Activated T-cell treated with anti-CD3 and anti-CD28 coated beads, Interleukin-2, amount 50 U/mL, for 72 hours (primary cell): ENCODE data around the gene RPS23. TPM values are rescaled to one million over a fixed set of nuclear protein-coding genes. Genes with fewer than 3 reads are reported as not detected.
"Not testable (repeated sequence)": the region's sequence is repeated elsewhere in the genome, so short reads cannot be mapped to it uniquely, and the experiment has no call there.

Experiments used
- ATAC-seq, 2 donors: fragments of 150-1000 bp; cut with Tn5 transposase; replicated peaks in 1 of 2; 2 replicates each; pipeline ENCODE4 v1.10.0; 2021; ENCODE audit warnings: moderate library complexity in 2 of 2, mild to moderate bottlenecking in 1 of 2
- DNase-seq, 2 donors: peaks; one replicate each; pipeline ENCODE4 v3.0.0; 2021 to 2022; ENCODE audit warnings: mixed read lengths in 1 of 2
- H3K27ac Mint-ChIP-seq: one replicate; pipeline ENCODE4 v1.8.0; 2022; ENCODE audit warnings: mild to moderate bottlenecking, moderate library complexity, mixed read lengths
- H3K27me3 Mint-ChIP-seq: one replicate; pipeline ENCODE4 v1.8.0; 2022; ENCODE audit warnings: low read depth, mixed read lengths
- H3K36me3 Mint-ChIP-seq, 2 donors: one replicate each; pipeline ENCODE4 v1.8.0; 2022; ENCODE audit warnings: mixed read lengths in 2 of 2, mild to moderate bottlenecking in 1 of 2; ENCODE audit not compliant: insufficient read depth in 2 of 2
- H3K4me1 Mint-ChIP-seq: one replicate; pipeline ENCODE4 v1.8.0; 2022; ENCODE audit warnings: low read depth, mixed read lengths
- H3K4me3 Mint-ChIP-seq, 2 donors: one replicate each; pipeline ENCODE4 v1.8.0; 2022; ENCODE audit warnings: mild to moderate bottlenecking in 2 of 2, mixed read lengths in 2 of 2, moderate library complexity in 2 of 2
- H3K9me3 Mint-ChIP-seq, 2 donors: one replicate each; pipeline ENCODE4 v1.8.0; 2022; ENCODE audit warnings: mixed read lengths in 2 of 2
- total RNA-seq, 2 donors: library from RNA; stranded (reverse); gene quantifications; one replicate each; pipeline ENCODE4 v1.2.3, GENCODE V29; 2022

The RPS23 gene
- total RNA-seq, 2 donors from 2014 or later = 3,294 to 3,622 TPM

DNA sequence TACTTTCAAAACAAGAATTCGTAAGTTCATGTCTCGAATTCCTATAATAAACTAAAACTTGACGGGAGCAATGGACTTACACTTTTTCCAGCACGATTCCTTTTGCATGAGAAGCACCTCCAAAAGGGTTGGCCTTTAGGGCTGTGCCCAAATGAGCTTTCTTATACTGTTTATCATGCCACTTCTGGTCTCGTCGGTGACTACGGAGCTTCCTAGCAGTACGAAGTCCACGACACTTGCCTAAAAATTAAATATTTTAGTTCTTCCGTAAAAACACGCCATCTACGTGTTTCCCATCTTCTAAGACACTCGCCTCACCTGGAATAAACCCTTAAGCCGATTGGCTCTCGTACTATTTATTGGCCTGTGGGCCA is 554 bp downstream of the RPS23 start:
- H3K4me1 Mint-ChIP-seq = peaks cover 63% of the 10 kb centered on the region
- H3K27ac Mint-ChIP-seq = peak overlapping the region; percentile 99
- peak overlapping the region; percentile 94 to 100 for H3K4me3 Mint-ChIP-seq
- DNase-seq (no peak), ATAC-seq (no peak)
- no peaks in the 10 kb centered on the region for H3K27me3 Mint-ChIP-seq
- H3K9me3 Mint-ChIP-seq = no peaks in the 10 kb centered on the region
- peaks cover 16 to 34% of the 10 kb centered on the region in 2 donors for H3K36me3 Mint-ChIP-seq

DNA sequence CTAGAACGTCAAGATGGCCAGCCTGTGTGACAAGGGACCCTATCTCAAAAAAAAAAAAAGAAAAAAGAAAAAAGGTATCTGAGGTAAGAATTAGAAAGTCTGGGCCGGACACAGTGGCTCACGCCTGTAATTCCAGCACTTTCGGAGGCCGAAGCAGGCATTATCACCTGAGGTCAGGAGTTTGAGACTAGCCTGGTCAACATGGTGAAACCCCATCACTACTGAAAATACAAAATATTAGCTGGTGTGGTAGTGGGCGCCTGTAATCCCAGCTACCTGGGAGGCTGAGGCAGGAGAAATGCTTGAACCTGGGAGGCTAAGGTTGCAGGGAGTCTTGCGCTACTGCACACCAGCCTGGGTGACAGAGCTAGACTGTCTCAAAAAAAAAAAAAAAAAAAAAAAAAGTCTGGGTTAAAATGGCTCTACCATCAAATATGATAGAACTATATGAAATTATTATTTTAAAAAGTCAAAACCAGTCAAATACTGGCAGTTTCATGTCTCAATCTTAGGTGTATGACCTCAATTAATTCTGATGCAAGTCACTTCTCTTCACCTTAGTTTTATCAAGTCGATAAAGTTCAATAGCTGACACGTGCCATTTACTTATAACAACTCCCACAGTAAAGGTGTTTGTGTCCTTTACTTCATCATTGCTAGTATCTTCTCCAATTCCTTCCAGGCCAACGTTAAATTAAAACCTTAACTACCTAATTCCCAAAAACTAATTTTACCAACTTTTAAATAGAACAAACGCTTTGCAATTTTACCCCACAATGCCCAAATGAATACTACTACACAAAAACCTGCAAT is 1.1 kb downstream of the RPS23 start:
- Mint-ChIP-seq H3K4me1 (peaks cover 66% of the 10 kb centered on the region), H3K27ac (peak overlapping the region; percentile 99), H3K36me3 (peaks cover 16 to 37% of the 10 kb centered on the region in 2 donors), H3K4me3 (peak overlapping the region; percentile 94 to 100), H3K27me3 (no peaks in the 10 kb centered on the region), H3K9me3 (no peaks in the 10 kb centered on the region)
- DNase-seq = no peak
- ATAC-seq = no peak

DNA sequence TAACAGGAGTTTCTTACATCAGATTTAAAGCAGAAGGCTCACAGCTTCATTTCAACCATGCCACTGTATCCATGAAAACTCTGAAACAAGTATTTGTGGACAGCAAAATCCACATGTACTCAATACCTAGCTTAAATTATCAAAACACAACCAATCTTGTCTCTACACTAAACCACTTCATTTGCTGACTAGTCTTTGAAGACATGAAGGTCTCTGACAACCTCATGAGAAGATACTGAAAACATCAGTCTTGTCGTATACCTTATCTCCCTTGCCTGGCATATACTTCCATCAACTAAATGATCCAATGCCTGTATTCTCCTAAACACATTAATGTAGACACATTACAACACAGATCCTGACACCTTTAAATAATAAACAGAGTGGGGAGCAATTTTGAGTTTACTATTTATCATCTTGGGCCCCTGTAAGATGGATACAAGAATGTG is 2.9 kb downstream of the RPS23 start:
- Mint-ChIP-seq H3K27me3 (no peaks in the 10 kb centered on the region), H3K4me3 (peak overlapping the region in 1 of 2 donors; percentile 1), H3K9me3 (no peaks in the 10 kb centered on the region), H3K4me1 (peaks cover 52% of the 10 kb centered on the region), H3K27ac (peak overlapping the region; percentile 26), H3K36me3 (peaks cover 19 to 37% of the 10 kb centered on the region in 2 donors)
- no peak for ATAC-seq
- no peak for DNase-seq

DNA sequence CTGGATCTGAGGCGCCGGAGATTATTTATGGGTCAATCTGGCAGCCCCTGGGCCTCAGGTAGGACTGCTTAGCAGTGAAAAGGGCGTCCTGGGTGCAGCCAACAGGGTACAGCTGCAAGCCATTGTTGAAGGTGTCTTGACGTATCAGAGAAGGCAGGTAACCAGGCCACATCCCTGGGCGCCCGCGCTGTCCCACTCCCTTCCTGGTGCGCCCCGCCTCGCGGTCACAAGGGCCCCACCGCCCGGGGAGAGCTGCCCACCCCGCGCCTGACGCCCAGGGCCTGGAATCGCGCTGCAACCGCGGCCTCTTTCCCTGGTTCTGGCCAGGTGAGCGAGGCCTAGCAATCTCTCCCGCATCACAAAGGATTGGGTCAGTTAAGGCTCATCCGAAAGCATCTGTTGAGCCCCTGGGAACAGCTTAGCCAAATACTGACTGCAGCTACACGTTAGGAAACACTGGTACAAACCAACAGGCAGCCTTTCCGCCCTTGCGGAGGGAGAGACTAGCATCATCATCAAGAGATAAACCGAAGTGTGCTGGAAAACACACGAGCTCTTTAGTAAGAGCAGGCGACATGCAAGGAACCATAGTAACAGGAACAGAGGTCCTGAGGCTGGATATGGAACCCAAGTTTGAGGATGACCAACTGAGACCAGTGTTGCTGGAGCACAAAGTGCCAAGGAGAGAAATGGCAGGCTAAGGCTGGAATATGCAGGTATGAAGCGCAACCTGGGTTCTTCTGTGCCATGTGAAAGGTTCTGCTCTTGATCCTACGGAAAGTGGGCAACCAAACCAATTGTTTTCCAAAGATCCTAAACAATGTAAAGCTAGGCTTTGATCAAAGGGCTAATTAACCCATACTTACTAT is 3.6 kb downstream of the RPS23 start:
- Mint-ChIP-seq H3K4me3 (no peak overlapping the region), H3K36me3 (peaks cover 21 to 37% of the 10 kb centered on the region in 2 donors), H3K4me1 (peaks cover 45% of the 10 kb centered on the region), H3K27me3 (no peaks in the 10 kb centered on the region), H3K9me3 (no peaks in the 10 kb centered on the region), H3K27ac (no peak overlapping the region)
- ATAC-seq (no peak), DNase-seq (no peak)

DNA sequence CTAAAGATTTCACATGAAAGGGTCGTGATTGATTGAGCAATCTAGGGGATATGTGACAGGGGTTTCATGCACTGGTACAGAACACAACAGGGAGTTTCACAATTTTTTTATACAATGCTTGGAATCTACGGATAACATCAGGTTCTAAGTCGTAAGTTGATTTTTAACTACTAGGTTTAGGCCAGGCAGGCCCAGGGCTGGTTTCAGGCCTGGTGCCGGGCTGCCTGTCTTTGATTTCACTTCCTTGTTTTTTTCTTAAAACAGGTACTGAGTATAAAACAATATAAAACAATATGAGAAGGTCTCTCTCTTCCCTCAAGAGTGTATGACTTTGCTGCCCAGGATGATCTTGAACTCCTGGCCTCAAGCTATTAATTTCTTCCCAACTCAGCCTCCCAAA is 4.7 kb downstream of the RPS23 start:
- H3K9me3 Mint-ChIP-seq, ATAC-seq, H3K4me3 Mint-ChIP-seq, H3K27me3 Mint-ChIP-seq, DNase-seq: not testable (repeated sequence)
- Mint-ChIP-seq H3K4me1 (peaks cover 36% of the 10 kb centered on the region), H3K36me3 (peaks cover 20 to 37% of the 10 kb centered on the region in 2 donors), H3K27ac (peak overlapping the region; percentile 46)

DNA sequence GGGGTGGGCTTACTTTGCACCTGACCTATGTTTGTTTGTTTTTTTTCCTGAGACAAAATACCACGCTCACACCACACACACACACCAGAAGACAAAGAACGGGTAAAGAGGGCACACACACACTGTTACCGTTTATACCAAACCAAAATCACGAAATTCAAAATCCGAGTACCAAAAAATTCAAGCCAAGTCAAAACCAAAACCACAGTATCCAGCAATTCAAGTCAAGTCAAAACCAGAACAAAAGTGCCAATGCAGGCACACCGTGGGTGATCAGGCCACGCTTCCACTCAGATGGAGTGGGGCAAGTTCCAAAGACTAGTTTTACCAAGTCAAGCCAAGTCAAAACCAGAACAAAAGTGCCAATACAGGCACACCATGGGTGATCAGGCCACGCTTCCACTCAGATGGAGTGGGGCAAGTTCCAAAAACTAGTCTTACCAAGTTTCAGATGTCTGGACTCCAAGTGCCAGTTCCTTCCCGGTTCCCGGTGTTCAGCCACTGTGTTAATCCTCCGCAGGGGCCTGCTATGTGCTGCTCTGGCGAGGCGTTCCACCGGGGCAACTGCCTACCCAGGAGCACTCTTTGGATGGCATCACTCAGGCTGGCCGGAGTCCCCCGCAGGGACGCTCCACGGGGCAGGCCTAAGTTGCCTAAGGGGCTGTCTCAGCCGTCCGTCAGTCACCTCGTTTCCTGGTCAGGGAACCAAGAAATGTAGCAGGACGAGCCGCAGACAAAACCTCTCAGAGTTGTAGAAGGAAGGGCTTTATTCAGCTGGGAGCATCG is 5.4 kb downstream of the RPS23 start:
- Mint-ChIP-seq H3K27ac (peak overlapping the region; percentile 59), H3K4me1 (peaks cover 33% of the 10 kb centered on the region), H3K36me3 (peaks cover 18 to 34% of the 10 kb centered on the region in 2 donors), H3K4me3 (peak overlapping the region in 1 of 2 donors; percentile 17)
- not testable (repeated sequence) for DNase-seq, H3K9me3 Mint-ChIP-seq, ATAC-seq, H3K27me3 Mint-ChIP-seq

DNA sequence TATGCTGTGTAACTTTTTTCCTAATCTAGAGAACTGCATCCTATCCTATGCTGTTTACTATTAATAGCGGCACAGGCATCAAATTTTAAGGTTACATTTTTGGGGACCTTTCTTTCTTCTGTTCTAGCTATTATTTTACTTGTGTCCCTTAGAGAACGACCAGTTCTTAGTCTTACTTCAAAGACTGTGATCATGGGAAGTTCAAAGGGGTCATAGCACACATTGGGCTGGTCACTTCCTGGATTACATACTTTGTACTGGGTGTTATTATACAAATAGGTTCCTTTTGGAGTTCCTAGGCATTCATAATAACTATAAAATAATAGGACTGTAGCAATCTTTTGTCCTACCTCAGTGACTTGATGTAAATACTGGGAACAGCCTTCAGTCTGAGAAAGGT is 8.8 kb downstream of the RPS23 start:
- not testable (repeated sequence) for ATAC-seq, H3K36me3 Mint-ChIP-seq, H3K4me3 Mint-ChIP-seq

DNA sequence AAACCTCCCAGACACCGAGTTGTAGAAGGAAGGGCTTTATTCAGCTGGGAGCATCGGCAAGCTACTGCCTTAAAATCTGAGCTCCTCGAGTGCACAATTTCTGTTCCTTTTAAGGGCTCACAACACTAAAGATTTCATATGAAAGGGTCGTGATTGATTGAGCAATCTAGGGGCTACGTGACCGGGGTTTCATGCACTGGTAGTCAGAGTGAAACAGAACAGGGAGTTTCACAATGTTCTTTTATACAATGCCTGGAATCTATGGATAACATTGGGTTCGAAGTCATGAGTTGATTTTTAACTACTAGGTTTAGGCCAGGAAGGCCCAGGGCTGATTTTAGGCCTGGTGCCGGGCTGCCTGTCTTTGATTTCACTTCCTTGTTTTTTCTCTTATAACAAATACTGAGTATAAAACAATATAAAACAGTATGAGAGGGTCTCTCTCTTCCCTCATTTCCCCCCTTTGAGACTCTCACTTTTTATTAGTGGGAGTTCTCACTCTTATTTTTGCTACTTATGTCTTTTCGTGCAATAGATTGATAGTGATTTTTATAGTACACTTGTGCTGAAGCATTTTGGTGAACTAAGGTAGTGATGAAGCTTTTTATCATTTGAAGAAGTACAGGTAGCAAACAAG is 10.7 kb downstream of the RPS23 start:
- not testable (repeated sequence) for H3K4me1 Mint-ChIP-seq, H3K4me3 Mint-ChIP-seq, DNase-seq, H3K36me3 Mint-ChIP-seq, H3K9me3 Mint-ChIP-seq, ATAC-seq, H3K27me3 Mint-ChIP-seq, H3K27ac Mint-ChIP-seq

More for the DNA sequence above, 8.8 kb downstream of the RPS23 start:
- H3K4me1 Mint-ChIP-seq = peaks cover 16% of the 10 kb centered on the region
- not testable (repeated sequence) for H3K27ac Mint-ChIP-seq, H3K9me3 Mint-ChIP-seq, DNase-seq, H3K27me3 Mint-ChIP-seq

DNA sequence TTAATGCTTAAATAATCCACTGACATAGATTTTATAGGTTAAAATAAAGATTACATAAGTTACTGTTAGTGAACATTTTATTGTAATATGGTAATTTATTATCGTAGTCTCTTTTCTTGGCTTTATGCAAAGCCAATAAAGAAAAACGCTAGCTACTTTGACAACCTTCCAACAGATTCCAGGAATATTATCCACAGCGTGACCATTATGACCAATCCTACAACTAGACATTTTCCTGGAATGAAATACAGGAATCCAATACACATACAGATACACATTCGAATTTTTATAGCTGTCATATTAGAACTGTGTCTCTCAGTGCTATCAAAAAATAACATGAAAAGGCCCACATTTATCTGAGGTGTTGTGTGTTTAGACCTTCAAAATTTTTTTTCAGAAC is 13.1 kb downstream of the RPS23 start:
- no peak overlapping the region for H3K27ac Mint-ChIP-seq
- peaks cover 0 to 2% of the 10 kb centered on the region in 2 donors for H3K9me3 Mint-ChIP-seq
- peaks cover 2 to 4% of the 10 kb centered on the region in 2 donors for H3K36me3 Mint-ChIP-seq
- H3K27me3 Mint-ChIP-seq = no peaks in the 10 kb centered on the region
- ATAC-seq (no peak), DNase-seq (no peak)
- H3K4me1 Mint-ChIP-seq = no peaks in the 10 kb centered on the region
- no peak overlapping the region for H3K4me3 Mint-ChIP-seq

DNA sequence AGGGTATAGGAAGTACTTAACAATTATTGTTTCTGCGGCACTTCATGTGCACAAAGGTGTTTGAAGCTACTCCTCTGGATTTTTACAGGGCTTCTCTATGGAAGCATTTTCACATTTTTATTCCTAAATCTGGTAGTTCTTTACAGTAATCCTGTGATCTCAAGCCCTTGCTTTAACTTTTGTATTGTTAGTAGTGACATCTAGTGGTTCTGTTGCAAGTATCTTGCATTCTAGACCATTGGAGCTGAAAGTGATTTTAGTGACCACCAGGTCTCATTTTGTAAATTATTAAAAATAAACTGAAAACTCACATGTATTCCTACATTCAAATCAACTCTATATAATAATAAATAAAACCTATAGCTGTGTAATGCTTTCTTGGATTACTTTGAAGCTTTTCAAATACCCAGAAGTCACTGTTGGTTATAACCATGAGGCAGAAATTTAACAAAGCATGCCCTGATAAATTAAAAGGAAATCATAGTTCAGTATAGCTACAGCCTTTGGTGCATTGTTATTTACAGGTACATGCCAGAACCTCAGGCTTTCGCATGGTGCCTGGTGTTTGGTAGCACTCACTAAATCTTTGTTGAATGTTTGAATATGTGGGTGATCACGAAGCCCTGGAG is 18.9 kb downstream of the RPS23 start:
- ATAC-seq = no peak
- Mint-ChIP-seq H3K4me1 (no peaks in the 10 kb centered on the region), H3K4me3 (no peak overlapping the region), H3K9me3 (no peaks in the 10 kb centered on the region), H3K36me3 (no peaks in the 10 kb centered on the region), H3K27ac (no peak overlapping the region), H3K27me3 (no peaks in the 10 kb centered on the region)
- no peak for DNase-seq

DNA sequence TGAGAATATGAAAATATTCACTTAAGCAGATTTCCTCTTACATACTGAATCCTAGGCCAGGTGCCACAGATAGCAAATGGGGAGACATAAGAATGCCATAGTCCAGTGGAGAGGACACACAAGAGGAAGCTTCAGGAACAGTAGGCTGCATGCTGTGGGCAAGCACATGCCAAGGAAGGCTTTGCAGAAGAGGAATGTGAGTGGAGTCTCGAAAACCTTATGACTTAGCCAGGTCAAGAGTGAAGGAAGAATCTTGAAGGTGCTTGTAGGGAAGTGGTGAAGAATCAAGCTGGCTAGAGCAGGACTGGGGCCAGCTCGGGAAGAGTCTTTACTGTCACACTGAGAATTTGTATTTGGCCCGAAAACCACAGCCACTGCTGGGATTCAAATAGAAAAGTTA is 20.4 kb downstream of the RPS23 start:
- Mint-ChIP-seq H3K27ac (no peak overlapping the region), H3K36me3 (no peaks in the 10 kb centered on the region), H3K4me1 (no peaks in the 10 kb centered on the region), H3K9me3 (no peaks in the 10 kb centered on the region), H3K4me3 (no peak overlapping the region), H3K27me3 (no peaks in the 10 kb centered on the region)
- DNase-seq (no peak), ATAC-seq (no peak)

DNA sequence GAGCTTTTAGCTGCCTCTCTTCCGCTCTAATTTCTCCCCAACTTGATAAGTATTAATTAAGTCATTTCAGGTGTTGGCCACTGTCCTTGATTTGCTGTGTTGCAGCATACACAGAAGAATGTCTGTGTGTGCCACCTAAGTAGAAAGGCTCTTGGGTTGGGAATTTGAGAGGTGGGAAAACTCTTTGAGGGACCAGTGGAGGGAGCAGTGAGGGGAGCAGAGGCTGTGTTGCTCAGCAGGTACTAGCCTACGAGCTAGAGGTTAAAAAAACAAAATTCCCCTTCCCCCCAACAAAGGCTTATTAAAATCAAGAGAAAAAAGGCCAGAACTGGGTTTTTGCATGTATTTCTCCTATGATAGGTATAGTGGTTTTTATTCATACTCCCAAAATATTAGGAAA is 20.9 kb downstream of the RPS23 start:
- no peak for ATAC-seq
- Mint-ChIP-seq H3K4me3 (no peak overlapping the region), H3K27me3 (no peaks in the 10 kb centered on the region), H3K9me3 (no peaks in the 10 kb centered on the region), H3K27ac (no peak overlapping the region), H3K36me3 (no peaks in the 10 kb centered on the region), H3K4me1 (no peaks in the 10 kb centered on the region)
- no peak for DNase-seq
